Smooth muscle cell (in vitro differentiated cells): ENCODE results near the gene TIE1. TPM values are rescaled to one million over a fixed set of nuclear protein-coding genes. Genes with fewer than 3 reads are reported as not detected.

Experiments used
- DNase-seq: peaks from one replicate; lab custom pipeline; 2025; ENCODE audit not compliant: unreplicated experiment; lab: John Stamatoyannopoulos, UW
- H2AFZ ChIP-seq: fragments of 200-600 bp; sonication (generic); 2 replicates; pipeline ENCODE4 v1.6.0; 2016; ENCODE audit warnings: antibody characterized with exemption, low read depth, mild to moderate bottlenecking
- H3F3A ChIP-seq: fragments of 200-600 bp; sonication (generic); 2 replicates; pipeline ENCODE4 v1.6.0; 2017; ENCODE audit warnings: antibody characterized with exemption, low read depth
- H3K27ac ChIP-seq: fragments of 200-600 bp; sonication (generic); 2 replicates; pipeline ENCODE4 v1.5.1; 2016; ENCODE audit warnings: low read depth, mild to moderate bottlenecking
- H3K27me3 ChIP-seq: fragments of 200-600 bp; sonication (generic); 2 replicates; pipeline ENCODE4 v1.6.1; 2016; ENCODE audit warnings: low read depth, mild to moderate bottlenecking
- H3K36me3 ChIP-seq: fragments of 200-600 bp; sonication (generic); 2 replicates; pipeline ENCODE4 v1.5.1; 2016; ENCODE audit warnings: low read depth
- H3K4me1 ChIP-seq: fragments of 200-600 bp; sonication (generic); 2 replicates; pipeline ENCODE4 v1.5.1; 2016; ENCODE audit warnings: low read depth
- H3K4me2 ChIP-seq: fragments of 200-600 bp; sonication (generic); 2 replicates; pipeline ENCODE4 v1.6.0; 2016; ENCODE audit warnings: mild to moderate bottlenecking
- H3K4me3 ChIP-seq: fragments of 200-600 bp; sonication (generic); 2 replicates; pipeline ENCODE4 v1.5.1; 2016; ENCODE audit warnings: mild to moderate bottlenecking
- H3K79me2 ChIP-seq: fragments of 200-600 bp; sonication (generic); 2 replicates; pipeline ENCODE4 v1.6.0; 2016; ENCODE audit warnings: low read depth, mild to moderate bottlenecking
- H3K9ac ChIP-seq: fragments of 200-600 bp; sonication (generic); 2 replicates; pipeline ENCODE4 v1.6.0; 2016; ENCODE audit warnings: low read depth
- H3K9me3 ChIP-seq: fragments of 200-600 bp; sonication (generic); replicated peaks from 2 replicates; pipeline ENCODE4 v1.5.1; 2016; ENCODE audit warnings: low read depth
- H4K20me1 ChIP-seq: fragments of 200-600 bp; sonication (generic); 2 replicates; pipeline ENCODE4 v1.6.0; 2016; ENCODE audit warnings: low read depth
- WGBS: methylation state at CpG from one replicate; pipeline ENCODE4 v1.1.7; 2016; ENCODE audit warnings: low lambda C conversion rate; 5-methylcytosine and 5-hydroxymethylcytosine counted together
- polyA plus RNA-seq: library from polyadenylated mRNA; unstranded; fragments of >200 nt; fragmentation: Nextera tagmentation; extraction: Ambion mirVana; gene quantifications from 2 replicates; pipeline ENCODE4 v1.2.1, GENCODE V29; 2016
- total RNA-seq: library from RNA; depleted of rRNA; stranded (reverse); fragments of >200 nt; gene quantifications from 2 replicates; pipeline ENCODE4 v1.2.3, GENCODE V29; 2014
- TF ChIP-seq, protein P1 (sequence below): fragments of 200-600 bp; sonication (generic); IDR thresholded peaks from 2 replicates; pipeline ENCODE4 v1.5.1; 2017; ENCODE audit warnings: borderline replicate concordance, mild to moderate bottlenecking, antibody characterized with exemption; ENCODE audit not compliant: insufficient read depth, poor library complexity, severe bottlenecking

Gene TIE1
- total and polyA plus RNA-seq, 2 experiments from 2014 or later, result 0.18 to 0.73 TPM

DNA sequence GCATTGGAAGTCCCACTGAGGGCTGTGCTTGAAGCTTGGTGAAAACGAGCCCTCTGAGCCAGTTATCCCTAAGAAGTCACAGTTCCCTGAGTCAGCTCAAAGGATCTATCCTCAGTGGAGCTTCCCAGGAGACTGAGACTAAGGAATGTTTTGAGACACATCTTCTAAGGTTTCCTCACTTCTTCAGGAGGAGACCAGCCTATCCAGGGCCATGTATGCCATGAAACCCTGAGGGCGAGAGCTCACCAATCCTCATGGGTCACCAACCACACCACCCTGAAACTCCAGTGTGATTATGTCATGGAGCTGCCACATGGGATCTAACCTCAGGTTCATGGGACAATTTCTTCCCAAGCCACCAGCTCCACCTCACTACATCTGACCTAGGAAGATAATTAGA, 7.6 kb upstream of the TIE1 start:
- Histone ChIP-seq H3K36me3 (no peaks in the 10 kb centered on the region), H3K4me3 (no peak overlapping the region), H3K9me3 (no peaks in the 10 kb centered on the region), H3K9ac (no peak overlapping the region), H4K20me1 (no peaks in the 10 kb centered on the region), H3K4me2 (no peak overlapping the region), H3K79me2 (no peaks in the 10 kb centered on the region), H3K4me1 (peaks cover 23% of the 10 kb centered on the region), H2AFZ (no peak overlapping the region), H3K27me3 (no peaks in the 10 kb centered on the region), H3F3A (no peaks in the 10 kb centered on the region), H3K27ac (no peak overlapping the region)
- TF ChIP-seq, protein P1, sequence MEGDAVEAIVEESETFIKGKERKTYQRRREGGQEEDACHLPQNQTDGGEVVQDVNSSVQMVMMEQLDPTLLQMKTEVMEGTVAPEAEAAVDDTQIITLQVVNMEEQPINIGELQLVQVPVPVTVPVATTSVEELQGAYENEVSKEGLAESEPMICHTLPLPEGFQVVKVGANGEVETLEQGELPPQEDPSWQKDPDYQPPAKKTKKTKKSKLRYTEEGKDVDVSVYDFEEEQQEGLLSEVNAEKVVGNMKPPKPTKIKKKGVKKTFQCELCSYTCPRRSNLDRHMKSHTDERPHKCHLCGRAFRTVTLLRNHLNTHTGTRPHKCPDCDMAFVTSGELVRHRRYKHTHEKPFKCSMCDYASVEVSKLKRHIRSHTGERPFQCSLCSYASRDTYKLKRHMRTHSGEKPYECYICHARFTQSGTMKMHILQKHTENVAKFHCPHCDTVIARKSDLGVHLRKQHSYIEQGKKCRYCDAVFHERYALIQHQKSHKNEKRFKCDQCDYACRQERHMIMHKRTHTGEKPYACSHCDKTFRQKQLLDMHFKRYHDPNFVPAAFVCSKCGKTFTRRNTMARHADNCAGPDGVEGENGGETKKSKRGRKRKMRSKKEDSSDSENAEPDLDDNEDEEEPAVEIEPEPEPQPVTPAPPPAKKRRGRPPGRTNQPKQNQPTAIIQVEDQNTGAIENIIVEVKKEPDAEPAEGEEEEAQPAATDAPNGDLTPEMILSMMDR, result no peak
- no peak for DNase-seq
- WGBS, result 92% methylated on average over 2 of the region's 2 CpGs

DNA sequence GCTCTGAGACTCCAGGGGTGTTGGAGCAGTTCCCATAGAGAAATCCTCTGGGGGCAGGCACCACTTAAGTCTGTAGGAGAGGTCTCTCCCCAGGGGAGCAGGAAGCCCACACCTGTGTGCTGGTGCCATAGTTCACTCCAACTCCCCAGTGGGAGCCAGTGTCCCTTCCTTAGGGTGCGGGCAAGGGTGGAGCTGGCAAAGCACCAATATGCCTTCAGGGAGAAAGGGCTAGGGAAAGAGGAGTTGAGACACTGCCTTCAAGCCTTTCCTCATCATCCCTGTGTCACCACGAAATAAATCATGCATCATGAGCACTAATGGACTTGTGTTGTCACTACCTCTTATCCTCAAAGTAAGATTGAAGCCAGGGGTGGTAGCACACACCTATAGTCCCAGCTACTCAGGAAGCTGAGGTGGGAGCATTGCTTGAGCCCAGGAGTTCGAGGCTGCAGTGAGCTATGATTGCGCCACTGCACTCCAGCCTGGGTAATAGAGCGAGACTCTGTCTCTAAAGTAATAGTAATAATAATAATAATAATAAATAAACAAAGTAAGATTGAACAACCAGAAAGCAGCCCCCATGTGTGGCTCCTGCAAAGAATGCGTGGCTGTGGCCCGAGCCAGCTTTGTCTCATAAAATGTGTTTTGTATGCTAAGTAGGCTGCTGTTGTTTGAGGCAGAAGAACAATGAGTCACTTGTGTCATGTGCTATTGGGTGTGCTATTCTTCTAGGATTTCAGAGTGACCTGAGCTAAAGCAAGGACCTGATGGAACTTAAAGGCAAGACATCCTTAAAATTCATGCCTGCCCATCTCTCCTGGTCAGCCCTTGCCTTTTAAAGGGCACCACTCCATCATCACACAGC, 6.7 kb upstream of the TIE1 start:
- Histone ChIP-seq H3K4me3 (no peak overlapping the region), H3K9ac (no peak overlapping the region), H3K9me3 (no peaks in the 10 kb centered on the region), H3K36me3 (no peaks in the 10 kb centered on the region), H2AFZ (no peak overlapping the region), H4K20me1 (no peaks in the 10 kb centered on the region), H3K4me2 (no peak overlapping the region), H3K79me2 (no peaks in the 10 kb centered on the region), H3K27ac (no peak overlapping the region), H3F3A (no peaks in the 10 kb centered on the region), H3K4me1 (peaks cover 23% of the 10 kb centered on the region), H3K27me3 (no peaks in the 10 kb centered on the region)
- WGBS, result 81% methylated on average over 7 of the region's 7 CpGs
- TF ChIP-seq, protein P1, result no peak
- no peak for DNase-seq

DNA sequence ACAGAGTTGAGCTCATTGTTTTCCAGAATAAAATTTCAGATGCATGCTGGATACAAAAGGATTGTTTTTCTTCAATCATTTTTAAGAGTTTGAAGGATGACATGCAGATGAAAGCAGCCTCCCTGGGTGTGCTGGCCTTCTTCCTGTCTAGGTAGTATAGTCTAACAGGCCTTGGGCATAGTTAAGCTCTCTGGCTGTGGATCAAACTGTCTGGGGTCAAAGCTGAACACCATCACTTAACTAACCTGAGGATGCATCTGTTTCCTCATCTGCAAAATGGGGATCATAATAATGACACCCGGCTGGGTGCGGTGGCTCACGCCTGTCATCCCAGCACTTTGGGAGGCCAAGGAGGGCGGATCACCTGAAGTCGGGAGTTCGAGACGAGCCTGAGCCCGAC, 6.0 kb upstream of the TIE1 start:
- Histone ChIP-seq H3K9me3 (no peaks in the 10 kb centered on the region), H3K4me3 (no peak overlapping the region), H3K4me1 (peaks cover 23% of the 10 kb centered on the region), H3F3A (no peaks in the 10 kb centered on the region), H3K4me2 (no peak overlapping the region), H3K79me2 (no peaks in the 10 kb centered on the region), H2AFZ (no peak overlapping the region), H3K36me3 (no peaks in the 10 kb centered on the region), H3K27ac (no peak overlapping the region), H3K9ac (no peak overlapping the region), H4K20me1 (no peaks in the 10 kb centered on the region), H3K27me3 (no peaks in the 10 kb centered on the region)
- DNase-seq, result no peak
- WGBS, result 96% methylated on average over 8 of the region's 8 CpGs
- TF ChIP-seq, protein P1, result no peak

DNA sequence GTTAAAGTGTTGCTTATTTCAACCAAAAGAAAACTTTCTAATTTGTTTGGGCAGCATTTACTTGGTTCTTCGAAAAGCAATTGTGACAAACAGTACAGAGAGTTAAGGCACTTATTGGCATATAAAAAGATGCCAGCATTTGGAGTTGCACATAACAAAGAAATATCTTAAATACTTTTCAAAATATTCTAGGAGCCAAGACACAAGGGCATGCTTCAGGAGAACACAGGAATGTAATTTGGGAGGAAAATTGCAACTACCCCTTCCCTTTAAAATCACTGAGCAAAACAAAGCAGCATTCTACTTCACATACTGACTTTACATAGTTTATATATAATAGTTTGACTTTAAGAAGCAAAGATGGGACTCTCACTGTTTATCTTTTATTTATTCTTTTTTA, 4.6 kb upstream of the TIE1 start:
- Histone ChIP-seq H3K9me3 (no peaks in the 10 kb centered on the region), H3K4me1 (peaks cover 23% of the 10 kb centered on the region), H3K27ac (no peak overlapping the region), H4K20me1 (no peaks in the 10 kb centered on the region), H3K4me2 (no peak overlapping the region), H3K36me3 (no peaks in the 10 kb centered on the region), H3F3A (no peaks in the 10 kb centered on the region), H3K27me3 (no peaks in the 10 kb centered on the region), H3K4me3 (no peak overlapping the region), H3K9ac (no peak overlapping the region), H2AFZ (no peak overlapping the region), H3K79me2 (no peaks in the 10 kb centered on the region)
- TF ChIP-seq, protein P1, result no peak
- WGBS, result 62% methylated on average over 1 of the region's 1 CpG
- DNase-seq, result no peak
